HG03280 (cell line): ENCODE measurements around the gene KLF9.

ENCODE experiments used
- ATAC-seq: cut with Tn5 transposase; IDR thresholded peaks from one replicate; pipeline ENCODE4 v1.9.1; 2021; ENCODE audit warnings: mild to moderate bottlenecking, moderate library complexity; ENCODE audit not compliant: unreplicated experiment

Gene KLF9

GRCh38 chr9:70422371-70423043 is 8.1 kb upstream of the KLF9 start:
- no peak for ATAC-seq

GRCh38 chr9:70421272-70422180 is 7.1 kb upstream of the KLF9 start:
- no peak for ATAC-seq

- ATAC-seq = peak; percentile 19
Observed at GRCh38 chr9:70420441-70421271, 6.2 kb upstream of the KLF9 start.

- peak; percentile 45 for ATAC-seq
Observed at GRCh38 chr9:70419556-70420440, 5.3 kb upstream of the KLF9 start.

GRCh38 chr9:70418822-70419555 is 4.5 kb upstream of the KLF9 start:
- peak; percentile 56 for ATAC-seq

- ATAC-seq = no peak
Observed at GRCh38 chr9:70415476-70415875, 1.0 kb upstream of the KLF9 start.

GRCh38 chr9:70415041-70415440 is 584 bp upstream of the KLF9 start:
- ATAC-seq = no peak

GRCh38 chr9:70413464-70413798 is 1.0 kb downstream of the KLF9 start:
- peak; percentile 20 for ATAC-seq

- ATAC-seq = peak; percentile 0
Observed at GRCh38 chr9:70412832-70413463, 1.5 kb downstream of the KLF9 start.

GRCh38 chr9:70411930-70412831 is 2.3 kb downstream of the KLF9 start:
- ATAC-seq = peak; percentile 19

- ATAC-seq = no peak
Observed at GRCh38 chr9:70411121-70411929, 3.1 kb downstream of the KLF9 start.

- no peak for ATAC-seq
Observed at GRCh38 chr9:70410368-70410767, 4.1 kb downstream of the KLF9 start.

GRCh38 chr9:70409800-70410199 is 4.7 kb downstream of the KLF9 start:
- ATAC-seq = no peak

- no peak for ATAC-seq
Observed at GRCh38 chr9:70409280-70409679, 5.2 kb downstream of the KLF9 start.

- no peak for ATAC-seq
Observed at GRCh38 chr9:70408393-70409040, 5.9 kb downstream of the KLF9 start.

- no peak for ATAC-seq
Observed at GRCh38 chr9:70407081-70407503, 7.4 kb downstream of the KLF9 start.

GRCh38 chr9:70406434-70406862 is 8.0 kb downstream of the KLF9 start:
- ATAC-seq = peak; percentile 57
